Measurements from ENCODE around the gene SLC24A4.

DNA sequence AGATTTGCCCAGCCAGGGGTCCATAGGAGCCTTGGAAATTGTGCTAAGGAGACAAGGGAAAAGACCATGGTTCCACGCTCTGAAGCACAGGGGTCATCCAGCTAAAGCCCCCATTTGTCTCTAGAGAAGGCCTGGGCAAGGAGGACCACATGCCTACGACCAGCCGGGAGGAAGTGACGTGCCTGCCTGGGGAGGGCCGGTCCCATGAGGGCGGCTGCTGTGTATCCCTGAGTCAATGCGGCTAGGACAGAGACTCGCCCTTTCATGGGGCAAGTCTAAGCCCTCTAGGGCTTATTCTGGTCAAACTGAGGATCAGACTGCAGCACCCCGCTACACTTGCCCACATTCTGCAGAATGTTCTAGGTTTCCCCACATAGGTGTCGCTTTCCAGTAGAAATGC is 170.1 kb downstream of the SLC24A4 start:
- TF ChIP-seq, protein P1, sequence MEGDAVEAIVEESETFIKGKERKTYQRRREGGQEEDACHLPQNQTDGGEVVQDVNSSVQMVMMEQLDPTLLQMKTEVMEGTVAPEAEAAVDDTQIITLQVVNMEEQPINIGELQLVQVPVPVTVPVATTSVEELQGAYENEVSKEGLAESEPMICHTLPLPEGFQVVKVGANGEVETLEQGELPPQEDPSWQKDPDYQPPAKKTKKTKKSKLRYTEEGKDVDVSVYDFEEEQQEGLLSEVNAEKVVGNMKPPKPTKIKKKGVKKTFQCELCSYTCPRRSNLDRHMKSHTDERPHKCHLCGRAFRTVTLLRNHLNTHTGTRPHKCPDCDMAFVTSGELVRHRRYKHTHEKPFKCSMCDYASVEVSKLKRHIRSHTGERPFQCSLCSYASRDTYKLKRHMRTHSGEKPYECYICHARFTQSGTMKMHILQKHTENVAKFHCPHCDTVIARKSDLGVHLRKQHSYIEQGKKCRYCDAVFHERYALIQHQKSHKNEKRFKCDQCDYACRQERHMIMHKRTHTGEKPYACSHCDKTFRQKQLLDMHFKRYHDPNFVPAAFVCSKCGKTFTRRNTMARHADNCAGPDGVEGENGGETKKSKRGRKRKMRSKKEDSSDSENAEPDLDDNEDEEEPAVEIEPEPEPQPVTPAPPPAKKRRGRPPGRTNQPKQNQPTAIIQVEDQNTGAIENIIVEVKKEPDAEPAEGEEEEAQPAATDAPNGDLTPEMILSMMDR (IDR thresholded peaks at IDR 0.05; ENCODE audit: extremely low read depth in 1 of 2, insufficient read depth in 1 of 2, low read depth in 1 of 2, low read length in 2 of 2), result no peak
- TF ChIP-seq, protein P2, sequence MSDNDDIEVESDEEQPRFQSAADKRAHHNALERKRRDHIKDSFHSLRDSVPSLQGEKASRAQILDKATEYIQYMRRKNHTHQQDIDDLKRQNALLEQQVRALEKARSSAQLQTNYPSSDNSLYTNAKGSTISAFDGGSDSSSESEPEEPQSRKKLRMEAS (IDR thresholded peaks at IDR 0.05; ENCODE audit: insufficient read depth, insufficient read length), result no peak
- TF ChIP-seq MYC (IDR thresholded peaks at IDR 0.05; ENCODE audit: low read depth, low read length) (no peak), JUN (IDR thresholded peaks at IDR 0.05; ENCODE audit: borderline replicate concordance, insufficient read depth, insufficient read length, low read depth) (no peak), FOS (IDR thresholded peaks at IDR 0.05; ENCODE audit: borderline replicate concordance, insufficient read depth, low read length) (no peak), POLR2AphosphoS5 (IDR thresholded peaks at IDR 0.05; ENCODE audit: insufficient read depth, low read depth, low read length) (no peak), POLR2A (IDR thresholded peaks at IDR 0.05; ENCODE audit: low read depth, low read length) (no peak)

Data from endothelial cell of umbilical vein (primary cell).